H9 (cell line): ENCODE measurements around the gene RERE. TPM values are rescaled to one million over a fixed set of nuclear protein-coding genes. Genes with fewer than 3 reads are reported as not detected.

Source experiments
- DNase-seq: peaks from one replicate; pipeline ENCODE4 v3.0.0-alpha.2; 2017
- H2AFZ ChIP-seq: one replicate; pipeline ENCODE4 v1.6.1; 2013; ENCODE audit warnings: mild to moderate bottlenecking, low read length, control low read depth, moderate library complexity
- H2AK5ac ChIP-seq: 2 replicates; pipeline ENCODE4 v1.6.1; 2013; ENCODE audit warnings: low read length, control low read depth, mixed read lengths; ENCODE audit not compliant: insufficient read length
- H2BK120ac ChIP-seq: one replicate; pipeline ENCODE4 v1.6.1; 2013; ENCODE audit warnings: low read depth, mild to moderate bottlenecking, low read length, control low read depth, inconsistent platforms; ENCODE audit not compliant: poor library complexity, severe bottlenecking
- H2BK12ac ChIP-seq: 2 replicates; pipeline ENCODE4 v1.6.1; 2013; ENCODE audit warnings: low read length, control low read depth, mixed read lengths, low read depth; ENCODE audit not compliant: insufficient read length
- H2BK15ac ChIP-seq: 2 replicates; pipeline ENCODE4 v1.6.1; 2013; ENCODE audit warnings: low read depth, low read length, control low read depth
- H2BK20ac ChIP-seq: one replicate; pipeline ENCODE4 v1.6.1; 2013; ENCODE audit warnings: low read depth, mild to moderate bottlenecking, low read length, control low read depth, inconsistent platforms; ENCODE audit not compliant: poor library complexity, severe bottlenecking
- H2BK5ac ChIP-seq: 2 replicates; pipeline ENCODE4 v1.6.1; 2013; ENCODE audit warnings: low read length, control low read depth, mixed read lengths; ENCODE audit not compliant: insufficient read length
- H3K14ac ChIP-seq: 2 replicates; pipeline ENCODE4 v1.6.1; 2013; ENCODE audit warnings: low read length, control low read depth; ENCODE audit not compliant: insufficient read depth
- H3K18ac ChIP-seq: 2 replicates; pipeline ENCODE4 v1.6.1; 2013; ENCODE audit warnings: low read depth, mild to moderate bottlenecking, mixed read lengths, low read length, control low read depth; ENCODE audit not compliant: insufficient read length
- H3K23ac ChIP-seq: 2 replicates; pipeline ENCODE4 v1.6.1; 2013; ENCODE audit warnings: low read length, control low read depth, mixed read lengths, low read depth; ENCODE audit not compliant: insufficient read length
- H3K23me2 ChIP-seq: 2 replicates; pipeline ENCODE4 v1.6.1; 2013; ENCODE audit warnings: low read depth, mild to moderate bottlenecking, mixed read lengths, low read length, control low read depth; ENCODE audit not compliant: insufficient read length, poor library complexity, severe bottlenecking
- H3K27ac ChIP-seq: 2 replicates; pipeline ENCODE4 v1.5.1; 2013; ENCODE audit warnings: low read length, control low read depth, mixed read lengths, low read depth; ENCODE audit not compliant: insufficient read length
- H3K27me3 ChIP-seq: 2 replicates; pipeline ENCODE4 v1.6.1; 2013; ENCODE audit warnings: low read length, control low read depth, inconsistent platforms; ENCODE audit not compliant: insufficient read depth
- H3K4ac ChIP-seq: 2 replicates; pipeline ENCODE4 v1.6.1; 2013; ENCODE audit warnings: low read depth, mild to moderate bottlenecking, control low read depth, inconsistent platforms, low read length, moderate library complexity
- H3K4me1 ChIP-seq: 2 replicates; pipeline ENCODE4 v1.6.1; 2013; ENCODE audit warnings: low read length, control low read depth, inconsistent platforms; ENCODE audit not compliant: insufficient read depth
- H3K4me2 ChIP-seq: 2 replicates; pipeline ENCODE4 v1.6.1; 2013; ENCODE audit warnings: low read length, control low read depth, mixed read lengths; ENCODE audit not compliant: insufficient read length, insufficient read depth
- H3K56ac ChIP-seq: 2 replicates; pipeline ENCODE4 v1.6.1; 2013; ENCODE audit warnings: low read depth, mild to moderate bottlenecking, mixed read lengths, low read length, control low read depth; ENCODE audit not compliant: insufficient read length
- H3K79me1 ChIP-seq: 2 replicates; pipeline ENCODE4 v1.6.1; 2013; ENCODE audit warnings: low read depth, mild to moderate bottlenecking, moderate library complexity, low read length, control low read depth, inconsistent platforms; ENCODE audit not compliant: insufficient read depth, poor library complexity, severe bottlenecking
- H3K79me2 ChIP-seq: 2 replicates; pipeline ENCODE4 v1.6.1; 2013; ENCODE audit warnings: low read length, control low read depth, inconsistent platforms; ENCODE audit not compliant: insufficient read depth
- H3K9ac ChIP-seq: 2 replicates; pipeline ENCODE4 v1.6.1; 2013; ENCODE audit warnings: low read length, control low read depth, mixed read lengths; ENCODE audit not compliant: insufficient read length; ENCODE audit errors: extremely low read depth
- H3K9me3 ChIP-seq: one replicate; pipeline ENCODE4 v1.6.1; 2013; ENCODE audit warnings: low read depth, low read length, inconsistent platforms; ENCODE audit not compliant: control insufficient read depth
- H3T11ph ChIP-seq: one replicate; pipeline ENCODE4 v1.6.1; 2013; ENCODE audit warnings: mild to moderate bottlenecking, low read length, control low read depth, inconsistent platforms
- H4K20me1 ChIP-seq: one replicate; pipeline ENCODE4 v1.6.1; 2013; ENCODE audit not compliant: control insufficient read depth, insufficient read length, insufficient read depth
- H4K5ac ChIP-seq: 2 replicates; pipeline ENCODE4 v1.6.1; 2013; ENCODE audit warnings: low read depth, mild to moderate bottlenecking, mixed read lengths, low read length, control low read depth; ENCODE audit not compliant: insufficient read length
- H4K8ac ChIP-seq: replicated peaks from 2 replicates; pipeline ENCODE4 v1.6.1; 2013; ENCODE audit warnings: low read length, control low read depth, mixed read lengths, low read depth; ENCODE audit not compliant: insufficient read length
- H4K91ac ChIP-seq: 2 replicates; pipeline ENCODE4 v1.6.1; 2013; ENCODE audit warnings: low read depth, mild to moderate bottlenecking, moderate library complexity, mixed read lengths, low read length, control low read depth; ENCODE audit not compliant: insufficient read length
- H3K27ac Mint-ChIP-seq, 3 experiments: 2 replicates in 2 of 3; 3 replicates in 1 of 3; pipeline ENCODE4 v1.8.0; 2020 to 2021; ENCODE audit warnings: mixed read lengths in 3 of 3, mild to moderate bottlenecking in 1 of 3, moderate library complexity in 1 of 3
- H3K27me3 Mint-ChIP-seq: 2 replicates; pipeline ENCODE4 v1.8.0; 2021; ENCODE audit warnings: low read depth, mild to moderate bottlenecking, moderate library complexity, mixed read lengths
- H3K36me3 Mint-ChIP-seq, 3 experiments: 2 replicates in 2 of 3; 3 replicates in 1 of 3; pipeline ENCODE4 v1.8.0; 2020 to 2021; ENCODE audit warnings: low read depth in 3 of 3, mixed read lengths in 3 of 3; ENCODE audit not compliant: insufficient read depth in 1 of 3
- H3K4me1 Mint-ChIP-seq, 2 experiments: 2 replicates each; pipeline ENCODE4 v1.8.0; 2020; ENCODE audit warnings: mixed read lengths in 2 of 2
- H3K4me3 Mint-ChIP-seq, 2 experiments: 2 replicates in 1 of 2; 3 replicates in 1 of 2; pipeline ENCODE4 v1.8.0; 2020 to 2021; ENCODE audit warnings: mild to moderate bottlenecking in 2 of 2, mixed read lengths in 2 of 2, moderate library complexity in 1 of 2
- H3K9me3 Mint-ChIP-seq, 2 experiments: 2 replicates in 1 of 2; 3 replicates in 1 of 2; pipeline ENCODE4 v1.8.0; 2020; ENCODE audit warnings: mild to moderate bottlenecking in 2 of 2, mixed read lengths in 2 of 2, moderate library complexity in 1 of 2
- WGBS: extraction: QIAGEN DNeasy Blood & Tissue Kit; methylation state at CpG from one replicate; pipeline ENCODE4 v1.1.7; 2013; ENCODE audit warnings: missing lambda C conversion rate, low lambda C conversion rate, mixed read lengths; ENCODE audit not compliant: insufficient read length; ENCODE audit errors: extremely low coverage; 5-methylcytosine and 5-hydroxymethylcytosine counted together
- total RNA-seq: library from RNA; stranded (reverse); gene quantifications from 2 replicates; pipeline ENCODE4 v1.2.1, GENCODE V29; 2021
- TF ChIP-seq, protein P1 (sequence below): fragments of 200-600 bp; sonication (generic); conservative IDR thresholded peaks from 3 replicates; pipeline ENCODE4 v1.8.0; 2021; ENCODE audit warnings: antibody characterized with exemption, mild to moderate bottlenecking

RERE gene
- total RNA-seq, 1 experiment from 2014 or later, result 103 TPM

DNA sequence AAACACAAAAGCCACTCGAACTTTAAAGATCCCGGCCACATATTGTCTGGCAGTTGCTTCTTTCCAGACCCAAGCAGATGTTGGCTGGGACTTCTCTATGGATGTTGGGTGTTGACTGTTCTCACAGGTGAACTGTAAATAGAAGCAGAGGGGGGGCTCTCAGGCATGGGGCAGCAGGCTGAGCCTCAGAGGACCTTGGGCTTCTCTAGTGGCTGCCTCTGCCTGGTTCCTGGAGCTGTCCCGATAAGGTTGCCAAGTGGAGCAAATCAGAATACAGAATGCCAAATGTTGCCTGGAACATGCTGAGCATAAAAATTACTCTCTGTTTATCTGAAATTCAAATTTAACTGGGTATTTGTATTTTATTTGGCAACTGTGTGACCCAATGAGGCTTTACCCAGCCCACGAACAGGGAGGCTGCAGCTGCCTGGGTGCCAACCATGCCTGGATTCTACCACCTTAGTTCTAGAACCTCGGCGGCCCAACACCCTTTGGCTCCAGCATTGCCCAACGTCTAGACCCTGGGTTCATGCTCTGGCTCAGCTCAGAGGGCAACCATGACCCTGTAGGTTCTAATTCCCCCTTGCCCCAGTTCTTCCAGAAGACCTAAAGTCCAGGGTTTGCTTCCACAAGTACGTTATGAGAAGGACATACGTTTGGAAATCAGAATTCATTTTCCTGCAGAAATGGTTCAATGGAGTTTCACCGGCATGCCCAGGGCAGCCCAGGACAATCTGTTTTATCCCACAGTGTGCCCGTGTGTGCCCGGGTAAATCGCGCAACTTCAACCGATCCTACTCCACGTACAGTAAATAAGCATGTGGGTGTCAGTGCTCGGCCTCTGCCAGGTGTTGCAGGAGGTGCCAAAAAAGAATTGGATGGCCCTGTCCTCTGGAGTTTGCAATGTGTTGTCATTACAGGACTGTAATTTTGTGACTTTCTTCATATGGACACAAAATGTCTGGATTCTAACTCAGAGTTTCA lies 504.9 kb downstream of the RERE start:
- Histone ChIP-seq H3K79me2 (no peaks in the 10 kb centered on the region), H3T11ph (no peak overlapping the region), H3K9me3 (no peaks in the 10 kb centered on the region), H4K20me1 (no peaks in the 10 kb centered on the region), H2BK120ac (no peak overlapping the region), H3K4me1 (peaks cover 4% of the 10 kb centered on the region; the same call in 1 of the 2 replicates), H2AK5ac (no peak overlapping the region), H4K5ac (no peak overlapping the region), H3K4me2 (no peak overlapping the region), H3K14ac (no peak overlapping the region), H2BK12ac (no peak overlapping the region), H3K27me3 (no peaks in the 10 kb centered on the region), H3K9ac (no peak overlapping the region), H2BK20ac (no peak overlapping the region), H2AFZ (no peak overlapping the region), H4K91ac (no peak overlapping the region), H3K23ac (no peak overlapping the region), H3K56ac (no peak overlapping the region), H2BK15ac (no peak overlapping the region), H3K79me1 (no peaks in the 10 kb centered on the region), H3K4ac (no peak overlapping the region), H4K8ac (no peak overlapping the region), H3K27ac (no peak overlapping the region), H3K23me2 (no peaks in the 10 kb centered on the region), H3K18ac (no peak overlapping the region), H2BK5ac (no peak overlapping the region)
- peaks cover 20 to 30% of the 10 kb centered on the region in 2 experiments for H3K4me1 Mint-ChIP-seq
- no CpG with 5 or more reads among the region's 17 CpGs for WGBS
- peaks cover 2 to 8% (median 5%) of the 10 kb centered on the region in 3 experiments; a peak in 4 of 7 replicates for H3K36me3 Mint-ChIP-seq
- no peak overlapping the region for H3K4me3 Mint-ChIP-seq
- TF ChIP-seq, protein P1, sequence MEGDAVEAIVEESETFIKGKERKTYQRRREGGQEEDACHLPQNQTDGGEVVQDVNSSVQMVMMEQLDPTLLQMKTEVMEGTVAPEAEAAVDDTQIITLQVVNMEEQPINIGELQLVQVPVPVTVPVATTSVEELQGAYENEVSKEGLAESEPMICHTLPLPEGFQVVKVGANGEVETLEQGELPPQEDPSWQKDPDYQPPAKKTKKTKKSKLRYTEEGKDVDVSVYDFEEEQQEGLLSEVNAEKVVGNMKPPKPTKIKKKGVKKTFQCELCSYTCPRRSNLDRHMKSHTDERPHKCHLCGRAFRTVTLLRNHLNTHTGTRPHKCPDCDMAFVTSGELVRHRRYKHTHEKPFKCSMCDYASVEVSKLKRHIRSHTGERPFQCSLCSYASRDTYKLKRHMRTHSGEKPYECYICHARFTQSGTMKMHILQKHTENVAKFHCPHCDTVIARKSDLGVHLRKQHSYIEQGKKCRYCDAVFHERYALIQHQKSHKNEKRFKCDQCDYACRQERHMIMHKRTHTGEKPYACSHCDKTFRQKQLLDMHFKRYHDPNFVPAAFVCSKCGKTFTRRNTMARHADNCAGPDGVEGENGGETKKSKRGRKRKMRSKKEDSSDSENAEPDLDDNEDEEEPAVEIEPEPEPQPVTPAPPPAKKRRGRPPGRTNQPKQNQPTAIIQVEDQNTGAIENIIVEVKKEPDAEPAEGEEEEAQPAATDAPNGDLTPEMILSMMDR, result no peak
- H3K27ac Mint-ChIP-seq, result no peak overlapping the region
- peaks cover 25% of the 10 kb centered on the region for H3K27me3 Mint-ChIP-seq
- peaks cover 0 to 7% of the 10 kb centered on the region in 2 experiments; a peak in 3 of 5 replicates for H3K9me3 Mint-ChIP-seq
- no peak for DNase-seq
